ENCODE data around the gene SGMS2. TPM values are rescaled to one million over a fixed set of nuclear protein-coding genes. Genes with fewer than 3 reads are reported as not detected.

The SGMS2 gene
- total RNA-seq (10 to 100 TPM; 20.5 to 35.5 (median 26.2) TPM), polyA plus RNA-seq (3.6 TPM)
- long read RNA-seq, donor 1, full-length matches to known transcripts, result 2 of 14 reads
- long read RNA-seq, donor 1, partial matches to known transcripts, result 0 of 14 reads
- long read RNA-seq, donor 1, other reads (novel, unspliced or antisense), result 12 of 14 reads
- long read RNA-seq, donor 2, partial matches to known transcripts, result 0 of 8 reads
- long read RNA-seq, donor 2, other reads (novel, unspliced or antisense), result 8 of 8 reads
- long read RNA-seq, donor 3, partial matches to known transcripts, result 3 of 15 reads
- long read RNA-seq, donor 3, other reads (novel, unspliced or antisense), result 12 of 15 reads
- long read RNA-seq, donor 4, partial matches to known transcripts, result 1 of 7 reads
- long read RNA-seq, donor 4, other reads (novel, unspliced or antisense), result 6 of 7 reads

GRCh38 chr4:107824350-107825071 is at the start of gene SGMS2:
TSS of gene SGMS2 (plus strand) at chr4:107824932. CDS start at chr4:107895554, 70,622 bp downstream.
- peak; percentile 96 to 98 for ATAC-seq
- DNase-seq, result peak; percentile 92
- intact Hi-C loops (cut with DNase I), result loop anchor here in 2 of 4 donors (5.0 to 10.0 kb wide), 2 partner anchors 62 to 90 kb away; no protein-coding TSS in a partner anchor
- no peaks in the 10 kb centered on the region for H3K27me3 ChIP-seq (ENCODE audit: control insufficient read depth, insufficient read depth)
- no peaks in the 10 kb centered on the region for H3K9me3 ChIP-seq (ENCODE audit: control insufficient read depth, low read length)
- peak within 1 kb of the TSS; percentile 75 for H3K4me3 ChIP-seq (ENCODE audit: low read length)
- H3K27ac ChIP-seq (ENCODE audit: low read length), result peak within 1 kb of the TSS; percentile 91
- WGBS, result under 1% methylated on average over 65 of the region's 65 CpGs
- no peaks in the 10 kb centered on the region for H3K4me1 ChIP-seq (ENCODE audit: control insufficient read depth, insufficient read depth, low read length)

DNA sequence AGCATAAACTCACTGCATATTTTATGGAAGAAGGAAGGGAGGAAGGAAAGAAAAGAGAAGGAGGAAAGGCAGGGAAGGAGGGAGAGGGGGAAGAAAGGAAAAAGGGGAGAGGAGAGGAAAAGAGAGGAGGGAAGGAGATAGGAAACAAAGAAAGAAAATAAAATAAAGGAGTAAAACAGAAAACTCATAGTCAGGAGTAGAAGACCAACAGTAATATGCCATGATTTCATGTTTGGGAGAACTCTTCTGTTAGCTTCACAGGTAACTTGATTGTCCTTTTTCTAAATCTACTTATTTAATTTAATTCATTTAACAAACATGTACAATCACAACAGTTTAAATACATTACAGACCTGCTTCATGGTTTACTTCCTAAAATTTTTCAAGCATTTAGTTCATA is 46.8 kb upstream of the SGMS2 start:
- no peak overlapping the region for H3K27ac ChIP-seq (ENCODE audit: low read length)
- intact Hi-C loops (cut with DNase I), result no loop called here
- no peaks in the 10 kb centered on the region for H3K4me1 ChIP-seq (ENCODE audit: control insufficient read depth, insufficient read depth, low read length)
- H3K4me3 ChIP-seq (ENCODE audit: low read length), result no peak overlapping the region
- no peak for DNase-seq
- H3K9me3 ChIP-seq (ENCODE audit: control insufficient read depth, low read length), result no peaks in the 10 kb centered on the region
- ATAC-seq, result no peak
- no peaks in the 10 kb centered on the region for H3K27me3 ChIP-seq (ENCODE audit: control insufficient read depth, insufficient read depth)

- Histone ChIP-seq H3K4me1 (ENCODE audit: control insufficient read depth, insufficient read depth, low read length) (no peaks in the 10 kb centered on the region), H3K27ac (ENCODE audit: low read length) (no peak overlapping the region), H3K27me3 (ENCODE audit: control insufficient read depth, insufficient read depth) (no peaks in the 10 kb centered on the region), H3K9me3 (ENCODE audit: control insufficient read depth, low read length) (no peaks in the 10 kb centered on the region), H3K4me3 (ENCODE audit: low read length) (no peak overlapping the region)
- DNase-seq (no peak), ATAC-seq (no peak)
- 65% methylated on average over 2 of the region's 2 CpGs for WGBS
- intact Hi-C loops (cut with DNase I), result no loop called here
Observed at GRCh38 chr4:107778784-107779530, 45.8 kb upstream of the SGMS2 start.

DNA sequence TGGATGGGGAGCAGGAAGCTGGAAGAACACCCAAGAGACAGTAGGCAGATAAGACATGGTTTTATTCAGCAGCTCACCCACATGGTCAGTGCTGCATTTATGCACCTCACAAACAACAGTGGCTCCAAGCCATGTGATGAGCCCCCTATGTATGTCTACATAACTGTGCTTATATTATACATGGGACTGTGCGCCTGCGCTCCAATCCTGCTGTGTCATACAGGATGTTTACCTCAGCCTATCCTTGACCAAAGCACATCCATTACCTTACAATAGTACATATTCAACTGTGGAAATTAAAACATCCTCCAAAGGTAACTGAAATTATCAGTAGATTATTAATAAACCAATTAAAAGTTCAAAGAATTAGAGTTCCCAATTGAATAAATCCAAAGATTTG is 44.1 kb upstream of the SGMS2 start:
- H3K27ac ChIP-seq (ENCODE audit: low read length), result no peak overlapping the region
- H3K9me3 ChIP-seq (ENCODE audit: control insufficient read depth, low read length), result no peaks in the 10 kb centered on the region
- H3K27me3 ChIP-seq (ENCODE audit: control insufficient read depth, insufficient read depth), result no peaks in the 10 kb centered on the region
- H3K4me1 ChIP-seq (ENCODE audit: control insufficient read depth, insufficient read depth, low read length), result no peaks in the 10 kb centered on the region
- no peak for DNase-seq
- WGBS, result 97% methylated on average over 2 of the region's 2 CpGs
- no peak overlapping the region for H3K4me3 ChIP-seq (ENCODE audit: low read length)
- no peak for ATAC-seq
- intact Hi-C loops (cut with DNase I), result no loop called here

- ATAC-seq, result no peak
- Histone ChIP-seq H3K27me3 (ENCODE audit: control insufficient read depth, insufficient read depth) (no peaks in the 10 kb centered on the region), H3K9me3 (ENCODE audit: control insufficient read depth, low read length) (no peaks in the 10 kb centered on the region), H3K4me1 (ENCODE audit: control insufficient read depth, insufficient read depth, low read length) (no peaks in the 10 kb centered on the region), H3K27ac (ENCODE audit: low read length) (no peak overlapping the region), H3K4me3 (ENCODE audit: low read length) (no peak overlapping the region)
- 67% methylated on average over 3 of the region's 3 CpGs for WGBS
- intact Hi-C loops (cut with DNase I), result no loop called here
- no peak for DNase-seq
Observed at GRCh38 chr4:107791902-107792301, 32.8 kb upstream of the SGMS2 start.

DNA sequence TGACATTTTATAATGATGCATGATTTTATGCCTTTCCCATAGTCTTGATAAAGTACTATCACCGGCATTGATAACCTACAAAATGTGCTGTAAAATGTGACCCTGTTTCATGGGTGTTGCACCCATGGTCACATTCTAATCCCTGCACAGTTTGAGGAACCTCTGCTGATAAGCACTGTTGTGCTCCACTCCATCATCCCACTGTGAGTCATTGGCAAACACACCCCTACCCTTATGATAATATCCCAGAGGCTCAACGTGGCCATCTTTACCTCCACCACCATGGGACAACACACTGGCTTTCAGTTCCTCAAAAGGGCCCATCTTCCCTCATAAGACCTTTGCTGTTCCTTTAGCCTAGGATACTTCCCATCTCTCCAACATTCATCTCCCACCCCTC is 32.0 kb upstream of the SGMS2 start:
- no peaks in the 10 kb centered on the region for H3K4me1 ChIP-seq (ENCODE audit: control insufficient read depth, insufficient read depth, low read length)
- H3K4me3 ChIP-seq (ENCODE audit: low read length), result no peak overlapping the region
- no peak overlapping the region for H3K27ac ChIP-seq (ENCODE audit: low read length)
- H3K27me3 ChIP-seq (ENCODE audit: control insufficient read depth, insufficient read depth), result no peaks in the 10 kb centered on the region
- 74% methylated on average over 2 of the region's 2 CpGs for WGBS
- no peaks in the 10 kb centered on the region for H3K9me3 ChIP-seq (ENCODE audit: control insufficient read depth, low read length)
- ATAC-seq (no peak), DNase-seq (no peak)
- intact Hi-C loops (cut with DNase I), result no loop called here

DNA sequence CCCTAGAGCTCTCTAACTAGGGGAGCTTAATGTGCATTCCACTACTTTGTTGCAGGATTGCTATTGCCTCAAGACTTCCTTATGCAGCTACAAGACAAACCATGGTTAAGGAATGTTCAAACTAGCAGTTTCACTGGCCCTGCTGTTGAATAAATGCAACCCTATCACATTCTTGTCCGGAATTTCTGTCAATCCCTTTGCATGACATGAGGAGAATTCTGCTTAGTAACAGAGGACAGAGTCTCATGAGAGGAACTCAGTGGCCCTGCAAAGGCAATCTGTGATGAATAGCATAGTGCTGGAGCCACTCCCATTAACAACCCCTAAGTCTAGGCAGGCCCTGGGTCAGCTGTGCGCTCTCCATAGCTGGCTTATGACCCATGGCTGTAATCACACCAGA is 30.7 kb upstream of the SGMS2 start:
- 71% methylated on average over 2 of the region's 2 CpGs for WGBS
- Histone ChIP-seq H3K9me3 (ENCODE audit: control insufficient read depth, low read length) (no peaks in the 10 kb centered on the region), H3K4me3 (ENCODE audit: low read length) (no peak overlapping the region), H3K27ac (ENCODE audit: low read length) (no peak overlapping the region), H3K4me1 (ENCODE audit: control insufficient read depth, insufficient read depth, low read length) (no peaks in the 10 kb centered on the region), H3K27me3 (ENCODE audit: control insufficient read depth, insufficient read depth) (no peaks in the 10 kb centered on the region)
- ATAC-seq (no peak), DNase-seq (no peak)
- intact Hi-C loops (cut with DNase I), result no loop called here

GRCh38 chr4:107799669-107800450 is 24.9 kb upstream of the SGMS2 start:
- H3K4me3 ChIP-seq (ENCODE audit: low read length), result peak overlapping the region; percentile 4

DNA sequence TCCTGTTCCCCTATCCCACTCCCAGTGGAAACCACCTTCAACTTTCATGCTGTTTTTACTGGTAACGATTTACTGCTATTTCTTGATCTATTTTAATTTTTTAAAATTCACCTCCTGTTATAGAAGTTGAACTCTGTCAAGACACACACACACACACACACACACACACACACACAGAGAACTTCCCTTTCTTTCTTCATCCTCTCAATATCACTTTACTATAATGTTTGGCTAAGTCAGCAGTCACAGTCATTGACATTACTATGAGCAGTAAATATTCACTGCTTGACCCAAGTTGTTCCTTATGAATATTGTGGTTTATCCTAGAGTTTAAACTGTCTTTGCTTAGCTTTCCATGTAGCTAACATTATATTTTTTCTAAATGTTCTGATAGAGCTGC is 24.0 kb upstream of the SGMS2 start:
- H3K27me3 ChIP-seq (ENCODE audit: control insufficient read depth, insufficient read depth), result no peaks in the 10 kb centered on the region
- intact Hi-C loops (cut with DNase I), result no loop called here
- H3K4me3 ChIP-seq (ENCODE audit: low read length), result no peak overlapping the region
- 61% methylated on average over 1 of the region's 1 CpG for WGBS
- DNase-seq (no peak), ATAC-seq (no peak)
- H3K27ac ChIP-seq (ENCODE audit: low read length), result no peak overlapping the region
- no peaks in the 10 kb centered on the region for H3K9me3 ChIP-seq (ENCODE audit: control insufficient read depth, low read length)
- H3K4me1 ChIP-seq (ENCODE audit: control insufficient read depth, insufficient read depth, low read length), result no peaks in the 10 kb centered on the region

More at GRCh38 chr4:107799669-107800450, 24.9 kb upstream of the SGMS2 start:
- no peak overlapping the region for H3K27ac ChIP-seq (ENCODE audit: low read length)
- H3K9me3 ChIP-seq (ENCODE audit: control insufficient read depth, low read length), result no peaks in the 10 kb centered on the region
- no peaks in the 10 kb centered on the region for H3K27me3 ChIP-seq (ENCODE audit: control insufficient read depth, insufficient read depth)
- peak; percentile 73 to 83 for ATAC-seq
- no peaks in the 10 kb centered on the region for H3K4me1 ChIP-seq (ENCODE audit: control insufficient read depth, insufficient read depth, low read length)
- 42% methylated on average over 10 of the region's 10 CpGs for WGBS
- no peak for DNase-seq
- intact Hi-C loops (cut with DNase I), result no loop called here

DNA sequence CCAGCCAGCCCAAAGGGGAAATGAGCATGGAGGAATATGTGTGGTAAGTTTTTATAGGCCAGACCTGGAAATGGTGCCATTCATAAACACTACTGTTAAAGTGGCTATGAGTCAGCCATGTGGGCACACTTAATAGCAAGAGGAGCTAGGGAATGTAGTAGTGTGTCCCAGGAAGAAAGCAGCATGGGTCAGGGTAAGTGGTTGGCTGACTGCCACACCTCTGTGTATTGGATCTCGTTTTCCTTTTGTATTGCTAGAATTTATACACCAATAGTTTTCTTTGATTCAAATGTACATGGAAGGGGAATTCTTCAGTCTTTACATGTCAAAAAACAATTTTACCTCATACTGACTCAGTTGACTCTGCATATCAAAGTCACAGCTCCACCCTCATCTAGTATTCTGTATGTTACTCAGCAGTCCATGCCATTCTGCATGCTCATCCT is 22.9 kb upstream of the SGMS2 start:
- ATAC-seq, result no peak
- no peaks in the 10 kb centered on the region for H3K4me1 ChIP-seq (ENCODE audit: control insufficient read depth, insufficient read depth, low read length)
- no peak overlapping the region for H3K4me3 ChIP-seq (ENCODE audit: low read length)
- no peak overlapping the region for H3K27ac ChIP-seq (ENCODE audit: low read length)
- H3K9me3 ChIP-seq (ENCODE audit: control insufficient read depth, low read length), result no peaks in the 10 kb centered on the region
- DNase-seq, result no peak
- 56% methylated on average over 1 of the region's 1 CpG for WGBS
- intact Hi-C loops (cut with DNase I), result no loop called here
- no peaks in the 10 kb centered on the region for H3K27me3 ChIP-seq (ENCODE audit: control insufficient read depth, insufficient read depth)

Measured in right cardiac atrium (tissue), 5 donors.